GM23338 (cell line): ENCODE measurements around the gene HMGXB3. TPM values are rescaled to one million over a fixed set of nuclear protein-coding genes. Genes with fewer than 3 reads are reported as not detected.

Experiments
- ATAC-seq: fragments of 200-7000 bp; cut with Tn5 transposase; 3 replicates; pipeline ENCODE4 v1.9.1; 2020
- DNase-seq: peaks from one replicate; pipeline ENCODE4 v3.0.0-alpha.2; 2015; ENCODE audit warnings: low spot score
- H2AFZ ChIP-seq: fragments of 200-600 bp; sonication (generic); 2 replicates; pipeline ENCODE4 v1.8.0; 2016; ENCODE audit warnings: antibody characterized with exemption, mild to moderate bottlenecking, moderate library complexity
- H3F3A ChIP-seq: fragments of 200-600 bp; sonication (generic); replicated peaks from 2 replicates; pipeline ENCODE4 v1.8.0; 2017; ENCODE audit warnings: antibody characterized with exemption, mixed run types, low read depth
- H3K27ac ChIP-seq: fragments of 200-600 bp; sonication (generic); 2 replicates; pipeline ENCODE4 v1.6.1; 2016; ENCODE audit warnings: low read depth
- H3K27me3 ChIP-seq: fragments of 200-600 bp; sonication (generic); 2 replicates; pipeline ENCODE4 v1.8.0; 2016; ENCODE audit warnings: mild to moderate bottlenecking, mixed run types, moderate library complexity; ENCODE audit not compliant: insufficient read depth
- H3K36me3 ChIP-seq: fragments of 200-600 bp; sonication (generic); 2 replicates; pipeline ENCODE4 v1.8.0; 2016; ENCODE audit warnings: mild to moderate bottlenecking; ENCODE audit not compliant: insufficient read depth
- H3K4me1 ChIP-seq: fragments of 200-600 bp; sonication (generic); 2 replicates; pipeline ENCODE4 v1.8.0; 2016; ENCODE audit warnings: mild to moderate bottlenecking, moderate library complexity; ENCODE audit not compliant: insufficient read depth
- H3K4me2 ChIP-seq: fragments of 200-600 bp; sonication (generic); 2 replicates; pipeline ENCODE4 v1.7.1; 2017; ENCODE audit warnings: mixed run types
- H3K4me3 ChIP-seq: fragments of 200-600 bp; sonication (generic); 2 replicates; pipeline ENCODE4 v1.6.1; 2016; ENCODE audit warnings: mixed run types
- H3K79me2 ChIP-seq: fragments of 200-600 bp; sonication (generic); replicated peaks from 2 replicates; pipeline ENCODE4 v1.8.0; 2017; ENCODE audit warnings: mild to moderate bottlenecking; ENCODE audit not compliant: insufficient read depth
- H3K9me2 ChIP-seq: fragments of 200-600 bp; sonication (generic); 2 replicates; pipeline ENCODE4 v1.8.0; 2017; ENCODE audit not compliant: insufficient read depth
- H4K20me1 ChIP-seq: fragments of 200-600 bp; sonication (generic); replicated peaks from 2 replicates; pipeline ENCODE4 v1.8.0; 2017; ENCODE audit warnings: mild to moderate bottlenecking; ENCODE audit not compliant: insufficient read depth
- H3K27ac Mint-ChIP-seq: 2 replicates; pipeline ENCODE4 v1.8.0; 2020; ENCODE audit warnings: inconsistent platforms, mild to moderate bottlenecking, moderate library complexity, mixed read lengths
- H3K27me3 Mint-ChIP-seq: 3 replicates; pipeline ENCODE4 v1.8.0; 2022; ENCODE audit warnings: low read depth, mild to moderate bottlenecking, moderate library complexity, mixed read lengths, inconsistent platforms; ENCODE audit not compliant: insufficient read depth, poor library complexity
- H3K36me3 Mint-ChIP-seq: 3 replicates; pipeline ENCODE4 v1.8.0; 2021; ENCODE audit warnings: low read depth, mild to moderate bottlenecking, inconsistent platforms, moderate library complexity, mixed read lengths
- H3K4me1 Mint-ChIP-seq: 3 replicates; pipeline ENCODE4 v1.8.0; 2020; ENCODE audit warnings: mild to moderate bottlenecking, inconsistent platforms, mixed read lengths
- H3K4me3 Mint-ChIP-seq: 3 replicates; pipeline ENCODE4 v1.8.0; 2021; ENCODE audit warnings: moderate library complexity, mild to moderate bottlenecking, inconsistent platforms, mixed read lengths
- H3K9me3 Mint-ChIP-seq: 3 replicates; pipeline ENCODE4 v1.8.0; 2020; ENCODE audit warnings: moderate library complexity, mild to moderate bottlenecking, inconsistent platforms, mixed read lengths
- CREB1 ChIP-seq: fragments of 250-450 bp; sonication (Bioruptor Pico); IDR thresholded peaks from 2 replicates; pipeline ENCODE4 v1.5.0; 2020; ENCODE audit warnings: low read depth, mild to moderate bottlenecking, moderate library complexity
- CTCF ChIP-seq, 2 experiments: fragments of 200-600 bp in 1 of 2; sonication (generic) in 1 of 2; conservative IDR thresholded peaks; 2 replicates each; pipeline versions ENCODE4 v1.5.1 to v1.6.1; 2016 to 2017; ENCODE audit warnings: antibody characterized with exemption in 2 of 2, low read depth in 2 of 2, mild to moderate bottlenecking in 2 of 2, moderate library complexity in 1 of 2
- ETS1 ChIP-seq: IDR thresholded peaks from 2 replicates; pipeline ENCODE4 v1.6.1; 2016; ENCODE audit warnings: antibody characterized with exemption
- EZH2 ChIP-seq: fragments of 200-600 bp; sonication (generic); IDR thresholded peaks from one replicate; pipeline ENCODE4 v1.8.0; 2017; ENCODE audit warnings: antibody characterized with exemption, mild to moderate bottlenecking, low read depth; ENCODE audit not compliant: unreplicated experiment
- EZH2phosphoT487 ChIP-seq: fragments of 200-600 bp; sonication (generic); IDR thresholded peaks from one replicate; pipeline ENCODE4 v1.8.1; 2018; ENCODE audit warnings: antibody characterized with exemption; ENCODE audit not compliant: unreplicated experiment
- JUNB ChIP-seq: IDR thresholded peaks from one replicate; pipeline ENCODE4 v1.6.1; 2016; ENCODE audit warnings: antibody characterized with exemption; ENCODE audit not compliant: unreplicated experiment
- NANOG ChIP-seq: IDR thresholded peaks from 2 replicates; pipeline ENCODE4 v1.6.1; 2016; ENCODE audit warnings: antibody characterized with exemption, borderline replicate concordance
- POLR2AphosphoS5 ChIP-seq: IDR thresholded peaks from 2 replicates; pipeline ENCODE4 v1.6.1; 2016; ENCODE audit warnings: antibody characterized with exemption, low read depth
- REST ChIP-seq: IDR thresholded peaks from one replicate; pipeline ENCODE4 v1.6.1; 2018; ENCODE audit warnings: antibody characterized with exemption; ENCODE audit not compliant: unreplicated experiment
- STAT1 ChIP-seq: IDR thresholded peaks from one replicate; pipeline ENCODE4 v1.6.1; 2016; ENCODE audit warnings: antibody characterized with exemption; ENCODE audit not compliant: unreplicated experiment
- ZNF114 ChIP-seq: fragments of 250-450 bp; sonication (Bioruptor Pico); IDR thresholded peaks from 2 replicates; pipeline ENCODE4 v1.5.0; 2020; ENCODE audit warnings: mild to moderate bottlenecking, moderate library complexity
- ZNF331 ChIP-seq: fragments of 250-450 bp; sonication (Bioruptor Pico); IDR thresholded peaks from 2 replicates; pipeline ENCODE4 v1.5.0; 2020; ENCODE audit warnings: low read depth, mild to moderate bottlenecking, moderate library complexity
- ZNF462 ChIP-seq: fragments of 250-450 bp; sonication (Bioruptor Pico); IDR thresholded peaks from 2 replicates; pipeline ENCODE4 v1.5.0; 2020; ENCODE audit warnings: mild to moderate bottlenecking, moderate library complexity
- polyA plus RNA-seq: library from polyadenylated mRNA; unstranded; fragments of >200 nt; fragmentation: Nextera tagmentation; extraction: Ambion mirVana; gene quantifications from 2 replicates; pipeline ENCODE4 v1.2.1, GENCODE V29; 2016
- total RNA-seq: library from RNA; depleted of rRNA; stranded (reverse); fragments of >200 nt; shearing (Covaris generic); gene quantifications from 2 replicates; pipeline ENCODE4 v1.2.3, GENCODE V29; 2014

The HMGXB3 gene
- total and polyA plus RNA-seq, 2 experiments from 2014 or later = 9.4 to 37.9 TPM

GRCh38 chr5:150057511-150057910 lies 57.0 kb downstream of the HMGXB3 start (continued):
- TF ChIP-seq JUNB = no peak
- no peak for TF ChIP-seq EZH2
- TF ChIP-seq CREB1 (CRISPR knock-in tag) = no peak
- no peak for TF ChIP-seq STAT1

- Mint-ChIP-seq H3K9me3 (no peaks in the 10 kb centered on the region; the same call in 2 of the 3 replicates), H3K27me3 (peaks cover 7% of the 10 kb centered on the region), H3K27ac (peak overlapping the region; percentile 59; the same call in 1 of the 2 replicates), H3K4me3 (peak overlapping the region; percentile 12; the same call in 1 of the 3 replicates), H3K4me1 (peaks cover 16% of the 10 kb centered on the region), H3K36me3 (peaks cover 12% of the 10 kb centered on the region)
- no peaks in the 10 kb centered on the region for H3K27me3 ChIP-seq
- H3K79me2 ChIP-seq = no peaks in the 10 kb centered on the region
- peak overlapping the region; percentile 50; the same call in 1 of the 2 replicates for H3K27ac ChIP-seq
- no peak overlapping the region for H2AFZ ChIP-seq
- no peaks in the 10 kb centered on the region for H3K9me2 ChIP-seq
- no peaks in the 10 kb centered on the region for H4K20me1 ChIP-seq
- DNase-seq (peak; percentile 28), ATAC-seq (peak; percentile 89)
- H3F3A ChIP-seq = no peaks in the 10 kb centered on the region
- H3K4me3 ChIP-seq = no peak overlapping the region
- H3K36me3 ChIP-seq = no peaks in the 10 kb centered on the region
- TF ChIP-seq POLR2AphosphoS5 (no peak), ZNF114 (CRISPR knock-in tag) (no peak), ETS1 (no peak), CREB1 (CRISPR knock-in tag) (no peak), ZNF462 (no peak), CTCF (conservative IDR thresholded peaks at IDR 0.05; ENCODE audit: low read depth in 2 of 2) (no peak), REST (no peak), STAT1 (no peak), ZNF331 (CRISPR knock-in tag) (no peak), EZH2phosphoT487 (no peak), NANOG (no peak), EZH2 (no peak), JUNB (no peak)
- H3K4me2 ChIP-seq = peak overlapping the region; percentile 43; the same call in 1 of the 2 replicates
- H3K4me1 ChIP-seq = peaks cover 8% of the 10 kb centered on the region; the same call in 1 of the 2 replicates
These were observed 57.5 kb downstream of the HMGXB3 start for GRCh38 chr5:150057996-150058395.
